NCI-H1436 treated with DMSO at 0.1 percent for 48 hours (cell line): ENCODE data around the gene LCP2.

Source experiments
- DNase-seq: peaks from one replicate; lab custom pipeline; 2025; lab: John Stamatoyannopoulos, UW

The LCP2 gene

DNA sequence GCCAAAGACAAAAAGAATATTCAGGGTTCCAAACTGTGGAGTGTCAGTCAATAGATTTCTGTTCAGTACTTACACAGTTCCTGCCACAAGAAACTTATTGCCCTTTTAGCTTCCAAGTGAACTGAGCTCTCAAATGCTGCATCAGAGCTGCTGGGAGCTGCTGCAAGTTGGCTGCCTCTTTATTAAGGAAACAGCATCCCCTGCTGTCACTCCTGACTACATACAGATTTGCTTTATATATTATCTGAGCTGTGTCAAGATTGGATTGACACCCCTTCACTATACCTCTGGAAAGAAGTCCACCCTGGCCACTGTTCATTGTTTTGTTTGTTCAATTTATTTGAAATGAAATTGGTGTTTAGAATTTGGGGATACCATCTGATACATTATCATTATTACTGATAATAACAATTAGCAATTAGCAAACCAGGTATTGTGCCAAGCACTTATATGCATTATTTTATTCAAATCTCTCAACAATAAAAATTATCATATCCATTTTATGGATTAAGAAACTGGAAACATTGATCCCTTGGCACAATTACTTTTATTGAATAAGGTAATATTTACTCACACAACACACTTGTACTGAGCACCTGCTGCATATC is 81.2 kb downstream of the LCP2 start:
- no peak for DNase-seq

DNA sequence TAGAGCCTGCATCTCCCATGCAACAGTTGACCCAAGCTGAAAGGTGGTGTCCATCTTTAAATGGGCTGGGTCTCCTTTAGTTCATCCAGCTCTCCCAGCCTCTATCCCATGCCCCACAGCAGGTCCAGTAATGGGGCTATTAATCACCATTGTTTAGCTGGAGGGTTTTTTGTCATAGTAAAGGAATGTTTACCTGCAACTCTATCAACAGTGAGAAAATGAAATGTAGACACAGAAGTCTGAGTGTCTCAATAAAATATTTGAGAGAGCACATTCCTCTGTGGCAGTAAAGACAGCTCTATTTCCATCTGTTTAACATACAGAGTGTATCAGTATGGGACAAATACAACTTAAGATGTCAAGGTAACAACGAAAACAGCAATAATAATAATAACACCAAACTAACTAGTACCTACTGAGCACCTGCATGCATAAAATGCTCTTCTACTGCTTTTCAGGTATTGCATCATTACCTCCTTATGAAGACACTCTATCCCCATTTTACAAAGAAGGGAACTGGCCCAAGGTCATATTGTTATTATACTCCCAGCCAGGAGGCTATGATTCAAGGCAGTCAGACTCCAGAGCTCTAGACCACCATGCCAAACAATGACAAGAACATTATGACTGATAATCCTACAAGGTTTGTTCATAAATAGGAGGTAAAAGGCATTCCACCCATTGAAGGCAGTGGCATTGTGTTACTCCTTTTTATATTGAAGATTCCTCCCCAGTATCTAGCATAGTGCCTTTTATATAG is 85.8 kb downstream of the LCP2 start:
- DNase-seq: no peak

DNA sequence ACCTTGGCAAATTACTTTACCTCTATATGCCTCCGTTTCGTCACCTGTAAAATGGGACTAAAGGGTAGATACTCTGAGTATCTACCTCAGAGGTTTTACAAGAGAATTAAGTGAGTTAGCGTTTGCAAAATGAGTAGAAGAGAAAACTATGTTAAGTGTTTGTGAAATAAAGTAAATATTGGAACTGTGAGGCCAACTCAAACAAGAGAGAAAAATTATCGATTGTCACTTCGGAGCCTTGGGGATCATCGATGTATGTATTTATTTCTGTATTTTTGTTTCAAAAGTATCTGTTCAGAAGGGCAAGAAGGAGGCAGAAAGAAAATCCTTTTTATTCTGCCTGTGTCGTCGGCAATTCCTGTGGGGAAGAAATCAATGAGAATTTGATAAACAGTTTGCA is 90.6 kb downstream of the LCP2 start:
- DNase-seq: no peak

DNA sequence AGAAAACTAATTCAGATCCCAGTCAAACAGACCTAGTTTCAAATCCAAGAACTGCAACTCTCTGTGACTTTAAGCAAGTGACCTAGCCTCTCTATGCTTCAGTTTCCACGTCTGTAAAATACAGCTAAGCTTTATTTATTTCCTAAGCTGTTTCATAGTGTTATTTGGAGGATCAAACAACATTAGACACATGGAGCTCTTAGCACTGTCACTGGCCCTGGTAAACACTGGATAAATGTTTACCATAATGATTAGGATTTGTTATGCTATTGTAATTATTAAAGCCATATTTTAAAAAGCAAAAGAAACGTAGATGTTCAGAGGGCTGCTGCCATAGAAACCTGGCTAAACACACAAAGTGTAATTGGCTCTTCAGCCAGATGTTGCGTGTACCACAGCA is 91.4 kb downstream of the LCP2 start:
- no peak for DNase-seq

DNA sequence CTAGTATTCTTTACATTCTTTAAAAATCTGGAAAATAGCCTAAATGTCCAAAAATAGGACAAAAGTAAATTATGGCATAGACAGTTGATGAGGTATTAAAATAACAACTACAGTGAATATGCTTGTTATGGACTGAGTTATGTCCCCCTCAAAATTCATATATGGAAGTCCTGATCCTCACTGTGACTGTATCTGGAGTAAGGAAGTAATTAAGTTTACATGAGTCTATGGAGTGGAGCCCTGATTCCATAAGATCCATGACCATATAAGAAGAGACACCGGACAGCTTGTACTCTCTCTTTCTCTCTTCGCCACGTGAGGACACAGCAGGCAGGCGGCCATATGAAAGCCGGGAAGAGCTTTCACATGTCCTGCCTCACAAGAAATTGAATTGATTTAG is 93.4 kb downstream of the LCP2 start:
- DNase-seq: no peak

DNA sequence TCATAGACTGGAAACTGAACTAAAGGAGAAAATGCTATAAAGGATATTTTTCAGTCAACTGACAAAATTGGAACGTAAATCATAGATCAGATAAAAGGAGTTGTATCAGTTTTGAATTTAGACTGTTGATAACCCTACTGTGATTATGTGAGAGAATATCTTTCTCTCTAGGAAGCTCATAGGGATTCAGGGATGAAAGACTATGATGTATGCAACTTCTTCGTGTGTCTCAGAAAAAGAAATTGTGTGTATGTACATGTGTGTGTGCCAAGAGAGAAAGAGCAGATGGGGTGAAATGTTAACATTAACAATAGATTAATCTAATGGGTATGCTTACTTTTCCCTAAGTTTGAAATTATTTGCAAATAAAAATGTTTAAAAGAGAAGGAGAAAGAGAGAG is 95.5 kb downstream of the LCP2 start:
- DNase-seq: no peak

DNA sequence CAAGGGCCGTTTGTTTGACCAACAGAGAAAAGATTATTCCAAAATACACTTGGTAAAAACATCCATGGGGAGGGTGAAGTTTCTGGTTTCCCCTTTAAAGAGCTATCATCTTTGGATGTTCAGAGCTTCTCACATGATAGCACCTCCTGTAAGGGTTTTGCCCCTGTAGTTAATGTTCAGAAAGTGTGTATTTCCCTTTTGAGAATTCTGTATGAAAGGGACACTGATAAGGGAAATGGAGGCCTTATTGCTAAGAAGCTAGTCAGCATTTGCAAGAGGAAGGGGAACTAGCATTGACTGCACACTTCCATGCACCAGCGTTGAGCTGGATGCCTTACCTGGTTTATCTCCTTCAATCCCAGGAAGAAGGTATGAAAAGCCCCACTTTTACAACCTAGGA is 96.3 kb downstream of the LCP2 start:
- DNase-seq: no peak

DNA sequence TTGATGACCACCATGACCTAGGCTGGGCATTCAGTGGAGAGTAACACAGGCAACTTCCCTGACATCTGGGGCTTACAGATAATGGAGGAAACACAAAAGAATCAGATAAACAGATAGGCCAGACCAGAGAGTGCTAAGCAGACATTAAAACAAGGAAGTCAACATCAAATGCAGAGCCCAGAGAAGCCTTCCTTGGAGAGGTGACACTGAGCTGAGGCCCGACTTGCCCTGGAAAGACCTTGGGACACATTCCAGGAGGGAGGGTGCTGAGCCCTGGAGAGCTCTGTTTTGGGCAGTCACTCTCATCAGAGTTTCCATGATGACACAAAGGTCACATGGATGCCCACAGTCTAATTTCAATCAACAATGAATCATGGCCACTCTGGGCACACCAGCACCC is 96.7 kb downstream of the LCP2 start:
- DNase-seq: no peak
